GM12878 (cell line): Measurements from ENCODE around the gene PSMC6. TPM values are rescaled to one million over a fixed set of nuclear protein-coding genes. Genes with fewer than 3 reads are reported as not detected.

Source experiments
- HDAC2 ChIP-seq: fragments of 200-600 bp; sonication (generic); IDR thresholded peaks from 2 replicates; pipeline ENCODE4 v1.6.1; 2017
- SUPT20H ChIP-seq: IDR thresholded peaks from 2 replicates; pipeline ENCODE4 v1.6.1; 2011; ENCODE audit warnings: low read depth, mild to moderate bottlenecking, low read length, moderate library complexity, borderline replicate concordance; ENCODE audit not compliant: control insufficient read depth
- polyA plus RNA-seq, 11 experiments: library from polyadenylated mRNA; depleted of rRNA in 4 of 11; unstranded in 6 of 11; stranded (reverse) in 5 of 11; fragments of >200 nt; fragmentation: Nextera tagmentation in 4 of 11; fragmentation: Illumina TruSeq in 1 of 11; extraction: Ambion mirVana in 4 of 11; extraction: Trizol in 1 of 11; gene quantifications; 1 replicate in 1 of 11; 2 replicates in 10 of 11; pipeline versions ENCODE4 v1.2.1 to v1.2.3, GENCODE V29; 2011 to 2016; ENCODE audit warnings: inconsistent platforms in 2 of 11, missing spikeins in 2 of 11, low read depth in 1 of 11
- total RNA-seq, 4 experiments: library from RNA; depleted of rRNA in 3 of 4; stranded (reverse); fragments of >200 nt in 3 of 4; fragmentation: Illumina TruSeq in 1 of 4; extraction: Trizol in 1 of 4; gene quantifications; 2 replicates each; pipeline versions ENCODE4 v1.2.1 to v1.2.3, GENCODE V29; 2013 to 2021
- TF ChIP-seq, protein P1 (sequence below): IDR thresholded peaks from 2 replicates; pipeline ENCODE4 v1.6.1; 2012; ENCODE audit warnings: mild to moderate bottlenecking, low read depth, low read length
- TF ChIP-seq, protein P2 (sequence below): IDR thresholded peaks from 2 replicates; pipeline ENCODE4 v1.6.1; 2011; ENCODE audit warnings: borderline replicate concordance, low read depth, mild to moderate bottlenecking, moderate library complexity, mixed read lengths, low read length; ENCODE audit not compliant: insufficient read depth; ENCODE audit errors: extremely low read length

Gene PSMC6
- total and polyA plus RNA-seq, 10 of the 15 experiments (the other 5 are each of a cell fraction or from before 2014, with no cell fraction given): 71.4 to 192 (median 153) TPM

DNA sequence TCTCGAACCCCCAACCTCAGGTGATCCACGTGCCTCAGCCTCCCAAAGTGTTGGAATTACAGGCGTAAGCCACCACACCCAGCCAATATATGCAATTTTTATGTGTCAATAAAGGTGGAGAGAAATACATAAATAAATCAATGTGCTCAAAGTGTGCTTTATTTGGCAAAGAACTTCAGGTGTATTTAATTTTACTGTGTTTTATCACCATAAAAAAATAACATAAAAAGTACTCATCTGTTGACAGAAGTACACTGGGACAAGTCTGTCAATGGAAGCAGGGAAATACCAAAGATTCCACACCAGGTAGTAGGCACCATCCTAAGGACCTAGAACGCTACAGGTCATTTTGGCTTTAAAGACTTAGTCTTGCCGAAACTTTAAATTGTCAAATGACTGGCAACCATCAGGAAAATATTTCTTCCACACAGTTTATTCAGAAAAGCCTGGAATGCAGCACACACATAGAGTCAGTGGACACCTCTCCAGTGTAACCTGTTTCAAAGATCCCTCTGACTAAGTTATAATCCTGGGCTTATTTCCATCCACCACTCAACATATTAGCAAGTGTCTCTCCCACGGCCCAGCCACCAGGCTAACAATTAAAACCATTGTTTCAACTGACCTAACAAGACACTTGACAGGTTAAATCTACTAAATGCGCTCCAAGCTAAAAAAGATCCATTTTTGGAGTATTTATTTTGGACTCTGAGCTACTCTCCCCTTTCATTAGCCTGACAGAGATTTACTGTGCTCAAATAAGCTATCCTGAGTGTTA, 15.8 kb upstream of the PSMC6 start (continued):
- TF ChIP-seq, protein P1, sequence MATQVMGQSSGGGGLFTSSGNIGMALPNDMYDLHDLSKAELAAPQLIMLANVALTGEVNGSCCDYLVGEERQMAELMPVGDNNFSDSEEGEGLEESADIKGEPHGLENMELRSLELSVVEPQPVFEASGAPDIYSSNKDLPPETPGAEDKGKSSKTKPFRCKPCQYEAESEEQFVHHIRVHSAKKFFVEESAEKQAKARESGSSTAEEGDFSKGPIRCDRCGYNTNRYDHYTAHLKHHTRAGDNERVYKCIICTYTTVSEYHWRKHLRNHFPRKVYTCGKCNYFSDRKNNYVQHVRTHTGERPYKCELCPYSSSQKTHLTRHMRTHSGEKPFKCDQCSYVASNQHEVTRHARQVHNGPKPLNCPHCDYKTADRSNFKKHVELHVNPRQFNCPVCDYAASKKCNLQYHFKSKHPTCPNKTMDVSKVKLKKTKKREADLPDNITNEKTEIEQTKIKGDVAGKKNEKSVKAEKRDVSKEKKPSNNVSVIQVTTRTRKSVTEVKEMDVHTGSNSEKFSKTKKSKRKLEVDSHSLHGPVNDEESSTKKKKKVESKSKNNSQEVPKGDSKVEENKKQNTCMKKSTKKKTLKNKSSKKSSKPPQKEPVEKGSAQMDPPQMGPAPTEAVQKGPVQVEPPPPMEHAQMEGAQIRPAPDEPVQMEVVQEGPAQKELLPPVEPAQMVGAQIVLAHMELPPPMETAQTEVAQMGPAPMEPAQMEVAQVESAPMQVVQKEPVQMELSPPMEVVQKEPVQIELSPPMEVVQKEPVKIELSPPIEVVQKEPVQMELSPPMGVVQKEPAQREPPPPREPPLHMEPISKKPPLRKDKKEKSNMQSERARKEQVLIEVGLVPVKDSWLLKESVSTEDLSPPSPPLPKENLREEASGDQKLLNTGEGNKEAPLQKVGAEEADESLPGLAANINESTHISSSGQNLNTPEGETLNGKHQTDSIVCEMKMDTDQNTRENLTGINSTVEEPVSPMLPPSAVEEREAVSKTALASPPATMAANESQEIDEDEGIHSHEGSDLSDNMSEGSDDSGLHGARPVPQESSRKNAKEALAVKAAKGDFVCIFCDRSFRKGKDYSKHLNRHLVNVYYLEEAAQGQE: no peak
- TF ChIP-seq HDAC2 (no peak), SUPT20H (no peak)
- TF ChIP-seq, protein P2, sequence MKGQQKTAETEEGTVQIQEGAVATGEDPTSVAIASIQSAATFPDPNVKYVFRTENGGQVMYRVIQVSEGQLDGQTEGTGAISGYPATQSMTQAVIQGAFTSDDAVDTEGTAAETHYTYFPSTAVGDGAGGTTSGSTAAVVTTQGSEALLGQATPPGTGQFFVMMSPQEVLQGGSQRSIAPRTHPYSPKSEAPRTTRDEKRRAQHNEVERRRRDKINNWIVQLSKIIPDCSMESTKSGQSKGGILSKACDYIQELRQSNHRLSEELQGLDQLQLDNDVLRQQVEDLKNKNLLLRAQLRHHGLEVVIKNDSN: no peak
- TF ChIP-seq, all 136 proteins: peak for 0
